SU-DHL-6 (cell line): Measurements from ENCODE around the gene PRKCE.
"Not testable (repeated sequence)": the region's sequence is repeated elsewhere in the genome, so short reads cannot be mapped to it uniquely, and the experiment has no call there.

Experiments
- CTCF ChIP-seq: fragments of 200-600 bp; sonication (generic); IDR thresholded peaks from one replicate; pipeline ENCODE4 v1.5.1; 2017; ENCODE audit warnings: antibody characterized with exemption, mild to moderate bottlenecking, low read length, moderate library complexity; ENCODE audit not compliant: insufficient read depth, poor library complexity, severe bottlenecking
- EZH2phosphoT487 ChIP-seq: fragments of 200-600 bp; sonication (generic), shearing (Covaris generic); conservative IDR thresholded peaks from 2 replicates; pipeline ENCODE4 v1.6.1; 2018; ENCODE audit warnings: mild to moderate bottlenecking, antibody characterized with exemption, low read length, moderate library complexity, mixed read lengths

- TF ChIP-seq CTCF, EZH2phosphoT487: not testable (repeated sequence)
These were observed 207.4 kb downstream of the PRKCE start for GRCh38 chr2:45858872-45859271.
